ENCODE data around the gene SPEG.

SPEG gene

DNA sequence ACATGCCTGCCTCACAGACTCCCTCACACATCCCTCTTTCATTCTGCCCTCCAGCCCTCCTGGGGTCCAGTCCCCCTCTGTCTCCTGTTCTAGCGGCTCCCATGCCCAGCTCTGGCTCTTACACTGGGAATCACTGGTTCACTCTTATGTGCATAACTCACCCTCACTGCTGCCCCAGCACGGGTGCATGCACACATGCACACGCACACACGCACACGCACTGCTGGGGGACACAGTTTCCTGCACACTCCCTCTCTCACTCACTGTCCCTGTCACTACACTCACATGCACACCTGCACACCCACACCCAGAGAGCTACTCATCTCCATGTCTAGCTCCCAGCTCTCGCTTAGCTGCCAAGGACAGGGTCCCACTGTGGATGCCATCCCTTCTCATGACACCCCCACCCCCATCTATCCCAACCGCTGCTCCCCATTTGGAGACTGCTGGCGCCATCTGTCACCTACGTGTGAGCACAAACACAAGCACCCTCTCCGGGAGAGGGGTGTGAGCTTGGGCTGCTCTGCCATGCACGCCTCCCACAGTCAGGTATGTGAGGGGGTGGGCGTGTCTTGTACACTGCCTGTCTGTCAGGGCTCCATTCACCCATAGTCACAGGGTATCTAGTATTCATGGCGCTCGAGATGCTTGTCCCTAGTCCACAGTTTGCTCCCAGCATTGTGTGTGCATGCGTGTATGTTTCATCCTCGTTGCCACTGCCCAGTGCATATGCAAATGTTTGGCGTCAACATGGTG, 81.4 kb downstream of the SPEG start:
- DNase-seq = no peak

DNA sequence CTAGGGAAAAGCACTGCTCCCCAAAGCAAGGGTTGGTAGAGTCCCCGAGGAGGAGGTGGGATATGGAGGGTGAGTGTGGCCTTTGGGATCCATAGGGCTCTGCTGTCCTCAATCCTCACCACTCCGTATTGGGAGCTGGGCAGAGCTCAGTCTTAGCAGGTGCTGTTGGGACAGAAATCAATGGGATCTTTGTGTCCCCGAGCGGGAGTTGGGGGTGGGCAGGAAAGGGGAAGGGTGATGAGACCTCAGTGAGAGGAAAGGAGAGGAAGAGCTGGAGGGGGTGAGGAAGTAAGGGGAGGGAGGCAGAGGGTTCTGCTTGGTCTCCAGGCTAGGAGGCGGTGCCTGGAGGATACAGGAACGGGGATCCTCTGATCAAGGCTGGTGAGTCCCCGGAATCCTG, 82.2 kb downstream of the SPEG start:
- DNase-seq = no peak

- DNase-seq = no peak
These were observed 83.5 kb downstream of the SPEG start for GRCh38 chr2:219517954-219518778.

GRCh38 chr2:219519526-219519916, 84.9 kb downstream of the SPEG start:
- no peak for DNase-seq

- no peak for DNase-seq
These were observed 85.4 kb downstream of the SPEG start for GRCh38 chr2:219520079-219520478.

GRCh38 chr2:219521066-219521880, 86.6 kb downstream of the SPEG start:
- DNase-seq = no peak

- no peak for DNase-seq
These were observed 87.7 kb downstream of the SPEG start for GRCh38 chr2:219522111-219523030.

DNA sequence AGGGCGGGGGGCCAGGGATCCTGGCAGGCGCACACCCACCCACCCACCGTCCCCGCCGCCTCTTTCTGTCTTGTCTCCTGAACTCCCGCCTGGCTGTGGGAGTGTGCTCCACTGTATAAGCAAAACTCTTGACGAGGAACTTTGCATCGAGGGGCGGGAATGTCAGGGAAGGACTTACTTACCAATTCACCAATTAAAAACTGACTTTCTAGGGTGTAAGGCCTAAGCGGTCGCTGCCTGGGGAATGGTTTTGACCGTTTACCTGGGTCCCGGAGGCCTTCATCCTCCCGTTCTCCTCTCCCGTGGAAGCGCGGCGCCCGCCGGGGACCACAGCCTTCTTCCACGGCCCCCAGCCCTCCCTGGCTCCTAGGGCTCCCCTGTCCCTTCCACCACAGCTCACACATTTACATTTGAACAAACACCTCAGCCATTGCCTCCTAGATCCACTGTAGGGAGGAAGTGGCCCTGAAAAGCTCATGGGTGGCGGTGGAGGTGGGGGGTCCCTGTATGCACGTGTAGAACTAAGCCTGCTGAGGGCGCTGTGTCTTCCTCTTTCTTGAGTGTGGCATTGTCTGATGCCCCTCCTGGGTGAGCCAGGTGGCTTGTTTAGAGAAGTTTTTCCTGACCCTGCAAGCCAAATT, 88.5 kb downstream of the SPEG start:
- no peak for DNase-seq

DNA sequence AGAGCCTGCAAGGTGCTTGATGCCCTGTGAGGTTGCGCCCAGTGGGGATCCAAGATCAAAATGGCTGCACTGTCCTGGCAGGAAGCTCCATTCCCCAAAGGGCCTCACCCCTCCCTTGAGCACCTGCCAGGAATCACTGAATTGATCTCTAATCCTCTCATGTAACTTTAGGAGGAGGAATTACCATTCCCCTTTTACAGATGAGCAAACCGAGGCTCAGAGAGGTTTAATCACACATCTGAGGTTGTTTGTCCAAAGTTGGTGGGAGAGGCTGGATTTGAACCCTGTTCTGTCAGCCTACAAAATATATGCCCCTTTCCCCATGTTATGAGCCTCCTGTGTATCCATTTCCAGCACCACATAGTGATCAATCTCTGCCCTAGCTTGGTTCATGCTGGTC, 90.2 kb downstream of the SPEG start:
- no peak for DNase-seq

DNA sequence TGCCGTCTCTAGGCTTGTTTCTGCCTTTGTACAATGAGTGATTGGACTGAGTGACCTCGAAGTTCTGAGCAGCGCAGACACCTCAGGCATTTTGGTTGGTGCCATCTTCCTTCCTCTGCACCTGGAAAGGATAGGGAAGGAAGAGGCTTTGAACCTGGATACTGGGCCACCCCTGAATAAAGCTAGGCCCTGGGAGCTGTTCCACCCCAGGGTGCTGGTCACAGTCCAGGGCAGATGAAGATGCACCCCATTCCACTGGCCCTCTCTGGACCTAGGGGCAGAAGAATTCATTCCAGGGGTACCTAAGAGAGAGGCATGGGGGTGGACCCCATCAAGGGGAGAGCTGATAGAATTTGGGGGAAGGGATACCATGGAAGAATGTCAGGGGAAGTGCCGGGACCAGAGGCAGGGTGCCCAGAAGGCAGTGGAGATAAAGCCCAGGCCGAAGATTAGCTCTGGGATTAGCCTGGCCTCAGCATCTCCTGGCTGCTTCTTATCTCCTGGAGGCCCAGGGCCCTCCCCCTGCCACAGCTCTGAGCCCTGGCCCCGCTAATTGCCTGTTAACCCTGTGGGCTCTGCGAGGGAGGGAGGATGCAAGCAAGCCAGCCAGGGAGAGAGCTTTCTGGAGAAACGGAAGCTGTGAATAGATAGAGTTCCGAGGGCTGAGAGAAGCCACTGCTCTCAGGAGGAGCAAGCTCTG, 91.0 kb downstream of the SPEG start:
- DNase-seq = no peak

DNA sequence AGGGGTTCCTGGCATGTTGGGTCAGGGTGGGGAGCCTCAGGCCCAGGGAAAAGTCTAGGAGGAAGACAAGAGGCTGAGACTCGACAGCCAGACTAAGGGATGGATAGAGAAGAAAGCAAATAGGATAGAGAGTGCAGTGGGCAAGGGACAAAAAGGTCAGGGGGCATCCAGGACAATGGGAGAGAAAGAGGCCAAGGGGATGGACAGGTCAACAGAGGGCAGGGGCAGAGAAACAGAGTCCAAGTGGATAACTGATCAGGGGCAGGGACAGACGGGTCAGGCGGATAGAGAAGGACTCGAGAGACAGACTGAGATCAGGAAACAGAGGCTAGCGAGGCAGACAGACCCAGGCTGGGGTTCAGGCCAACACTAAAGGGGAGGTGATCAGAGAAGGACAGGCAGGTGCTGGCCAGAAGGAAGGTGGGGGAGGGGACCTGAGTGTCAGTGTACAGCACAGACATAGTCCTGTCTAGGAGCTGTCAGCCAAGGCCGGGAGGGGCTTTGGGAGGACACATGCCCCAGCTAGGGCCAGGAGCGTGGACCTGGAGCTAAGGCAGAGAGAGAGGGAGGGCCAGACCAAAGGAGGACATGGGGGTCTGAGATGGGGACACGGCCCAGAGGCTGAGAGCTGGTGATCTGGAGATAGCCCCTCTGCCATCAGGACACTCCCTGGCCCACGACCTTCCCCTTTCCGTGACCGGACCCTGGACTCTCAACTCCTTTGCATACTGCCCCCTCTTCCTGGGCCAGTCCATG, 91.9 kb downstream of the SPEG start:
- DNase-seq = no peak

DNA sequence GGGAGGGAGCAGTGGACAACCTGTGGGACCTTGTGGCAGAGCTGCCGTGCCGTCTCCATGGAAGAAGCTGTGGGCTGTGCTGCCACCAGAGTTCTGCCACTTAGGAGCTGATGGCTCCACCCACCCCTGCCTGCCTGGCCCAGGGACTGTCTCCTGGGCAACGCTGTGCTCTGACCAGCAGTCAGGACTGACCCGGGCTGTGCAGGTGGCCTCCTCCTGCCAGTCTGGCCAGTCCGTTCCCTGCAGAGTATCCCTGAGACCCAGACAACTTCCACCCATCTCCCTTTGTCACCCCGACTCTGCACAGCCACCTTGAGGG, 92.4 kb downstream of the SPEG start:
- DNase-seq = no peak

- DNase-seq = no peak
These were observed 92.8 kb downstream of the SPEG start for GRCh38 chr2:219527472-219527871.

- peak; percentile 70 to 80 (median 76) for DNase-seq
These were observed 95.7 kb downstream of the SPEG start for GRCh38 chr2:219530048-219530963.

DNA sequence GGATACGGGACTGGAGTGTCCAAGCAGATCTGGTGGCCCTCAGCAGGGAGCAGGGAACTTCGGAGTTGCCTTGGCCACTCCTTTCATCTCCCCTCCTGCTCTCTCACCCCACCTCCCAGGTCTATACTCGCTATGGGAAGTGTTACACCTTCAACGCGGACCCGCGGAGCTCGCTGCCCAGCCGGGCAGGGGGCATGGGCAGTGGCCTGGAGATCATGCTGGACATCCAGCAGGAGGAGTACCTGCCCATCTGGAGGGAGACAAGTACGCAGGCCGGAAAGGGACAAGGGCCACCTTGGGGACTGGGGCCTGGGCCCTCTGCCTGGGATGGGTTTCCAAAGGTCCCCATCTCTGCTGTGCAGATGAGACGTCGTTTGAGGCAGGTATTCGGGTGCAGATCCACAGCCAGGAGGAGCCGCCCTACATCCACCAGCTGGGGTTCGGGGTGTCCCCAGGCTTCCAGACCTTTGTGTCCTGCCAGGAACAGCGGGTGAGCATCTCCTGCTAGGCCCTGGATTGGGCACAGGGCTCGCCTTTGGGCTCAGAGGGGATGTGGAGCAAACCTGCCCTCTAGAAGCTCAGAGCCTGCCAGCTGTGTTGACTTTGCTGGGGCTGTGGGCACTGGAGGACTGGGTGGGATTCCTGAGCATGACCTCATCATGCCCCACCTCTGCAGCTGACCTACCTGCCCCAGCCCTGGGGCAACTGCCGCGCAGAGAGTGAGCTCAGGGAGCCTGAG, 97.2 kb downstream of the SPEG start:
- DNase-seq = no peak

DNA sequence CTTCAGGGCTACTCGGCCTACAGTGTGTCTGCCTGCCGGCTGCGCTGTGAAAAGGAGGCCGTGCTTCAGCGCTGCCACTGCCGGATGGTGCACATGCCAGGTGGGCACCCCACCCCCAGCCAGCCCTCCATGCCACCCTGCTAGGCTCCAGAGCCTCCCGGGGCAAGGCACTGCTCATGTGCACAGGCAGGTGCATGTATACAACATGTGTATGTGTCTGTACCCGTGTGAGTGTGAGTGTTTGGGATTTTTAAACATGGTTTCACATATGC, 97.7 kb downstream of the SPEG start:
- no peak for DNase-seq

DNA sequence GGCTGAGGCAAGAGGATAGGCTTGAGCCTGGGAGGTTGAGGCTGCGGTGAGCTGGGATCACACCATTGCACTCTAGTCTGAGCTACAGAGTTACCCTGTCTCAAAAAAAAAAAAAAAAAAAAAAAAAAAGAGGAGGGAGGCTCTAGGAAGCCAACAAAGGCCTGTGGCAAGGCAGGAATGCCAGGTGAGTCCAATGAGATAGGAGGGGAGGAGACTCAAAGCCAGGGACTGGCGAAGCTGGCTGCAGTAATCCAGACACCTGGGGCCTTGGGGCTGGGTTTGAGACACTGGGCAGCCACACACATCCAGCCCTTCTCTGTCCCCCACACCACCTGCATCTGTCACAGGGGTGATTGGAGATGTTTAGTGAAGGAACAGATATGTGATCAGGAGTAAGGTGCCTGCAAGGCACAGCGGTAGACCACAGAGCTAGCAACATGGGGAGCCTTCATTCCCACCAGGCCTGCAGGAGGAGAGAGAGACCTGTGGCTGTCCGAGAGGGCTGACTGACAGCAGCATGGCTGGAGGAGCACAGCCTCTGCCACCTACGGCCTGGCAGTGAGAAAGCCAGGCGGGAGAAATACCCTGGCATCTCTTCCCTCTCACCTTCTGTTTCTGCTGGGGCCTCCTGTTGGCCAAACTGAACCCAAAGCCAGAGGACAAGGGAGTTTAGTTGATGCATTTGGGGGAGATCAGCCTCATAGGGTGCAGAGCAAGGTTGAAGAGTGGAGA, 99.5 kb downstream of the SPEG start:
- no peak for DNase-seq

GRCh38 chr2:219536425-219536824, 101.8 kb downstream of the SPEG start:
- DNase-seq = no peak
